Prostate gland (tissue), 2 donors: ENCODE measurements around the gene SCD.

ENCODE experiments used
- POLR2A ChIP-seq: fragments of 450-650 bp; IDR thresholded peaks from one replicate; pipeline ENCODE4 v1.6.1; 2016; ENCODE audit warnings: antibody characterized with exemption, mild to moderate bottlenecking
- TF ChIP-seq, protein P1 (sequence below), 4 experiments: fragments of 200-600 bp in 2 of 4; fragments of 450-650 bp in 2 of 4; sonication (generic) in 2 of 4; IDR thresholded peaks; 1 replicate in 3 of 4; 2 replicates in 1 of 4; pipeline ENCODE4 v1.5.1; 2016 to 2019; ENCODE audit warnings: antibody characterized with exemption in 4 of 4, mild to moderate bottlenecking in 2 of 4, moderate library complexity in 2 of 4

DNA sequence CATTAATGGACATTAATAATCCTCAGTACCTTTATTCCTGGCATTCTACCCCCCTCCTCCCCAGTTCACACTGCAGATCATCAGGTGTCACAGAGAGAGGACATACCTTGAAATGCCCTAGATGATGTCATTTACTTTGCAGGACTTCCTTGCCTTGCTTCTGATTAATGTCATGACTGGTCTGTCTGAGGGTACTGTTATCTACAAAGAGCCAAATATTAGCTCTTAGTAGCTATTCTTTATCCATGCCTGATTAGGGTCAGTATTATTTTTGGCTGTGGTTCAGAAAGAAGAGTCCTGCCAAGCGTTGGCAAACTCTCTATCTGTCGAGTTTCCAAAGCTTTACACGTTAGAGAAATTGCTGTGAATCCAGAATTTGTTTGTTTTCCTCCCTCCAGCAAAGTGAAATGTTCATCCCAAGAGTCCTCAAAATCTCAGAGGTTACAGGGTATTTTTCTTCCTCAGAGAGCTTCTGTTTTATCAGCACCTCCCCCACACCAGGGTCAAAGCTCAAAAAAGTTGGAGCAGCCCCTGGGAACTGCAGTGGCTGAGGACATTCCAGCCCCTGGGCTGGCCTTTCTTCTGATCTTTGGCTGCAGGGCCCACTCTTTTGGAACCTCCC lies 12.6 kb downstream of the SCD start:
- TF ChIP-seq, protein P1, sequence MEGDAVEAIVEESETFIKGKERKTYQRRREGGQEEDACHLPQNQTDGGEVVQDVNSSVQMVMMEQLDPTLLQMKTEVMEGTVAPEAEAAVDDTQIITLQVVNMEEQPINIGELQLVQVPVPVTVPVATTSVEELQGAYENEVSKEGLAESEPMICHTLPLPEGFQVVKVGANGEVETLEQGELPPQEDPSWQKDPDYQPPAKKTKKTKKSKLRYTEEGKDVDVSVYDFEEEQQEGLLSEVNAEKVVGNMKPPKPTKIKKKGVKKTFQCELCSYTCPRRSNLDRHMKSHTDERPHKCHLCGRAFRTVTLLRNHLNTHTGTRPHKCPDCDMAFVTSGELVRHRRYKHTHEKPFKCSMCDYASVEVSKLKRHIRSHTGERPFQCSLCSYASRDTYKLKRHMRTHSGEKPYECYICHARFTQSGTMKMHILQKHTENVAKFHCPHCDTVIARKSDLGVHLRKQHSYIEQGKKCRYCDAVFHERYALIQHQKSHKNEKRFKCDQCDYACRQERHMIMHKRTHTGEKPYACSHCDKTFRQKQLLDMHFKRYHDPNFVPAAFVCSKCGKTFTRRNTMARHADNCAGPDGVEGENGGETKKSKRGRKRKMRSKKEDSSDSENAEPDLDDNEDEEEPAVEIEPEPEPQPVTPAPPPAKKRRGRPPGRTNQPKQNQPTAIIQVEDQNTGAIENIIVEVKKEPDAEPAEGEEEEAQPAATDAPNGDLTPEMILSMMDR (IDR thresholded peaks at IDR 0.05): no peak
- TF ChIP-seq POLR2A: no peak
